MM.1S (cell line): ENCODE results near the gene ZNF860.

Source experiments
- DNase-seq: peaks from one replicate; pipeline ENCODE4 v3.0.0-alpha.2; 2015
- H2AFZ ChIP-seq: fragments of 300-600 bp; sonication (generic); 2 replicates; pipeline ENCODE4 v1.6.0; 2016; ENCODE audit warnings: antibody characterized with exemption, low read length
- H3F3A ChIP-seq: fragments of 300-600 bp; sonication (generic); 2 replicates; pipeline ENCODE4 v1.6.1; 2016; ENCODE audit warnings: mild to moderate bottlenecking, antibody characterized with exemption, low read length, moderate library complexity, mixed read lengths; ENCODE audit not compliant: insufficient read depth
- H3K27ac ChIP-seq: fragments of 300-600 bp; sonication (generic); 2 replicates; pipeline ENCODE4 v1.5.1; 2016; ENCODE audit warnings: mild to moderate bottlenecking, low read length
- H3K27me3 ChIP-seq: fragments of 300-600 bp; sonication (generic); replicated peaks from 2 replicates; pipeline ENCODE4 v1.6.0; 2016; ENCODE audit warnings: low read length; ENCODE audit not compliant: insufficient read depth
- H3K36me3 ChIP-seq: fragments of 300-600 bp; sonication (generic); replicated peaks from 2 replicates; pipeline ENCODE4 v1.6.1; 2016; ENCODE audit warnings: mild to moderate bottlenecking, low read length, mixed read lengths; ENCODE audit not compliant: insufficient read depth
- H3K4me1 ChIP-seq: fragments of 300-600 bp; sonication (generic); 2 replicates; pipeline ENCODE4 v1.6.1; 2016; ENCODE audit warnings: low read length, mixed read lengths
- H3K4me2 ChIP-seq: fragments of 300-600 bp; sonication (generic); 2 replicates; pipeline ENCODE4 v1.6.0; 2016; ENCODE audit warnings: low read depth, low read length
- H3K4me3 ChIP-seq: fragments of 300-600 bp; sonication (generic); 2 replicates; pipeline ENCODE4 v1.5.1; 2016; ENCODE audit warnings: low read length, mixed read lengths
- H3K79me2 ChIP-seq: fragments of 300-600 bp; sonication (generic); 2 replicates; pipeline ENCODE4 v1.6.1; 2016; ENCODE audit warnings: mixed run types, low read length, mixed read lengths
- H3K9ac ChIP-seq: fragments of 300-600 bp; sonication (generic); 2 replicates; pipeline ENCODE4 v1.6.1; 2016; ENCODE audit warnings: low read length, mixed read lengths
- H3K9me2 ChIP-seq: fragments of 300-600 bp; sonication (generic); replicated peaks from 2 replicates; pipeline ENCODE4 v1.6.1; 2016; ENCODE audit warnings: mild to moderate bottlenecking, low read length, mixed read lengths; ENCODE audit not compliant: insufficient read depth
- H3K9me3 ChIP-seq: fragments of 300-600 bp; sonication (generic); replicated peaks from 2 replicates; pipeline ENCODE4 v1.6.1; 2016; ENCODE audit warnings: mild to moderate bottlenecking, low read length, mixed read lengths; ENCODE audit not compliant: insufficient read depth
- H4K20me1 ChIP-seq: fragments of 300-600 bp; sonication (generic); 2 replicates; pipeline ENCODE4 v1.6.1; 2016; ENCODE audit warnings: mild to moderate bottlenecking, low read length, moderate library complexity, mixed read lengths; ENCODE audit not compliant: insufficient read depth
- CTCF ChIP-seq: fragments of 300-600 bp; sonication (generic); IDR thresholded peaks from 2 replicates; pipeline ENCODE4 v1.5.1; 2016; ENCODE audit warnings: antibody characterized with exemption, low read length, mixed read lengths
- EZH2 ChIP-seq: fragments of 300-600 bp; sonication (generic); optimal IDR thresholded peaks from 2 replicates; pipeline ENCODE3; 2017; ENCODE audit warnings: low read depth, mild to moderate bottlenecking, antibody characterized with exemption, low read length, mixed read lengths
- EZH2phosphoT487 ChIP-seq: fragments of 300-600 bp; sonication (generic); IDR thresholded peaks from 2 replicates; pipeline ENCODE4 v1.6.1; 2018; ENCODE audit warnings: antibody characterized with exemption, low read length

ZNF860 gene

DNA sequence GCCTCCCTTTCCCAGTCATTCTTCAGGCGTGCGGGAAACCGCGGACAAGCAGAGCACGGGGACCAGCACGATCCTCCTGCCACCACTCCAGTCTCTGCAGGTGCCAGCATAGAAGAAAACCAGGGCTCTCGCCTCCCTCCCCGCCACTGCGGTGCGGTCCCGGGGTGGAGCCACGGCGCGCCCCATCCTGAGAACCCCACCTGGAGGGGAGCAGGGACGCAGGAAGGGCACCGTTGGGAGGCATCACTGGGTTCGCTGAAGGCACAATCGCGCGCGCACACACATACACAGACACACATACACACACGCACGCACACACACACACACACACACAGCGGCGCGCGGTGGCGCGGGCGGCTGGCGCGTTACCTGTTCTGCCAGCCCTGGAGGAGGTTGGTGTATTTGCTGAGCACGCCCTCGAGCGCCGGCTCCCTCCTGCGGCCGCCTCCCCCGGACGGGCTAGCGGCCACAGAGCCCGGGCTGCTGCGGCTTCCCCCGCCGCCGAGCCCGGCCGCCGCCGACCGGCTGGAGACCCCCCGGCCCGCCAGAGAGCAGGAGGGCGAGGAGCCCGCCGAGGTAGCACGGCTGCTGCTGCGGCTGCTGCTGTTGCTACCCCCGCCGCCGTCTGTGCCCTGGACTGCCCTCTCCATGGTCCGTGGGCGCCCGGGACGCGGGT, 882 bp upstream of the ZNF860 start:
- peak; percentile 82 for DNase-seq
- H3K79me2 ChIP-seq: no peaks in the 10 kb centered on the region
- H3F3A ChIP-seq: 0 out of 2 replicates have a peak, but pooled peaks cover 8% of the 10 kb centered on the region
- no peaks in the 10 kb centered on the region for H3K4me1 ChIP-seq
- TF ChIP-seq CTCF: peak; percentile 25
- TF ChIP-seq EZH2: no peak
- peak overlapping the region; percentile 67 for H3K4me2 ChIP-seq
- H3K36me3 ChIP-seq: no peaks in the 10 kb centered on the region
- peak overlapping the region; percentile 37; the same call in 1 of the 2 replicates for H3K9ac ChIP-seq
- no peaks in the 10 kb centered on the region for H4K20me1 ChIP-seq
- peak overlapping the region; percentile 18; the same call in 1 of the 2 replicates for H3K27ac ChIP-seq
- no peaks in the 10 kb centered on the region for H3K9me3 ChIP-seq
- peak overlapping the region; percentile 78 for H3K4me3 ChIP-seq
- peak overlapping the region; percentile 86 for H2AFZ ChIP-seq
- no peaks in the 10 kb centered on the region for H3K9me2 ChIP-seq
- H3K27me3 ChIP-seq: no peaks in the 10 kb centered on the region

DNA sequence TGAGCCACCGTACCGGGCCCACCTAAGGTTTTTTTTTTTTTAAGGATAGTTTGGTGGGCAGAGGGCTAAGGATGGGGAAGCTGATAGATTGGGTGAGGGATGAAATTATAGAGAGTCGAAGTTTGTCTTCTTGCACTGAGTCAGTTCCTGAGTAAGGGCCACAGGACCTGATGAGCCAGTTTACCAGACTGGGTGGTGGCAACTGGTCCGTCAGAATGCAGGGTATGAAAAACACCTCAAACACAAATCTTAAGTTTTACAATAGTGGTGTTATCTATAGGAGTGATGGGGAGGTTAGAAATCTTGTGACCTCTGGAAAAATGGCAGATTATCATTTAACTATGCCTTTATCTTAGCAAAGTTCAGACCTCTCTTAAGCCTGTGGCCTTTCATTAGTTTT, 2.8 kb downstream of the ZNF860 start:
- Histone ChIP-seq H3K9me3 (no peaks in the 10 kb centered on the region), H3K9me2 (no peaks in the 10 kb centered on the region), H3K9ac (no peak overlapping the region), H3K4me3 (no peak overlapping the region), H3F3A (0 out of 2 replicates have a peak, but pooled peaks cover 8% of the 10 kb centered on the region), H3K79me2 (no peaks in the 10 kb centered on the region), H3K27ac (no peak overlapping the region), H3K27me3 (no peaks in the 10 kb centered on the region), H3K4me2 (no peak overlapping the region), H2AFZ (no peak overlapping the region), H3K36me3 (no peaks in the 10 kb centered on the region), H4K20me1 (no peaks in the 10 kb centered on the region), H3K4me1 (no peaks in the 10 kb centered on the region)
- TF ChIP-seq EZH2: no peak
- TF ChIP-seq CTCF: no peak
- no peak for TF ChIP-seq EZH2phosphoT487
- DNase-seq: no peak

DNA sequence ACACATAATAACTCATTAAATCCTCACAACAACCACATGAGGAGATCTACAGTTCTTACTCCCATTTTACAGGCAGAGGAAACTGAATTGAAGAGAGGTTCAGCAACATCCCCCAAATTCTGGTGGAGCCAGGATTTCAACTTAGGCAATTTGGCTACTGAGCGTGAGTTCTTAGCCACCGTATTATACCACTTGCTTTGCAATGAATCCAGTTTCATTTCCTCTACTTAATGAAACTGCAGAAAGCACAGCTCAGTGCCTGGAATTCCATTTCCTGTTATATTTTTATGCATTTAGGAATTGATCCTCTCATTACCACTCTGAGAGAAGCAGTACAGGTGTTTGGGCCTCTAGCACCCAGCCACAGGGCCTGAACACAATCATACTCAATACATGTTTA, 4.3 kb downstream of the ZNF860 start:
- Histone ChIP-seq H3K36me3 (no peaks in the 10 kb centered on the region), H3K4me1 (no peaks in the 10 kb centered on the region), H3K4me2 (no peak overlapping the region), H2AFZ (no peak overlapping the region), H3K27me3 (no peaks in the 10 kb centered on the region), H3K27ac (no peak overlapping the region), H4K20me1 (no peaks in the 10 kb centered on the region), H3K9me2 (no peaks in the 10 kb centered on the region), H3K79me2 (no peaks in the 10 kb centered on the region), H3K4me3 (no peak overlapping the region), H3K9me3 (no peaks in the 10 kb centered on the region), H3K9ac (no peak overlapping the region), H3F3A (0 out of 2 replicates have a peak, but pooled peaks cover 5% of the 10 kb centered on the region)
- no peak for DNase-seq
- TF ChIP-seq CTCF (no peak), EZH2phosphoT487 (no peak), EZH2 (no peak)
